HEK293 (cell line): ENCODE measurements around the gene USF1.
A peak's percentile ranks its signal among the peaks of the same experiment; 100 is the strongest.

Source experiments
- CTCF ChIA-PET: fragments of 350-600 bp; formaldehyde crosslinking; extraction: SDS; loops from one replicate; lab custom pipeline; 2021; ENCODE audit warnings: antibody characterized with exemption; lab: Yijun Ruan, JAX
- POLR2A ChIA-PET: fragments of 300-600 bp; formaldehyde crosslinking; extraction: SDS; loops from one replicate; lab custom pipeline; 2020; ENCODE audit warnings: antibody characterized with exemption, inconsistent platforms; lab: Yijun Ruan, JAX
- H3K27ac ChIP-seq: fragments of 200-500 bp; sonication (Bioruptor generic); 2 replicates; pipeline ENCODE4 v1.5.1; 2014; ENCODE audit warnings: low read depth, low read length, control low read depth, inconsistent platforms; ENCODE audit errors: extremely low read depth
- H3K36me3 ChIP-seq, 2 experiments: fragments of 200-500 bp in 1 of 2; sonication (Bioruptor generic) in 1 of 2; 1 replicate in 1 of 2; 2 replicates in 1 of 2; pipeline ENCODE4 v1.5.1; 2014 to 2017; ENCODE audit warnings: inconsistent platforms in 2 of 2, low read length in 2 of 2; ENCODE audit not compliant: control insufficient read depth in 2 of 2, insufficient read depth in 1 of 2
- H3K4me1 ChIP-seq: fragments of 200-500 bp; sonication (Bioruptor generic); 2 replicates; pipeline ENCODE4 v1.5.1; 2014; ENCODE audit warnings: mild to moderate bottlenecking, low read length, inconsistent platforms; ENCODE audit not compliant: control insufficient read depth, insufficient read depth
- H3K4me3 ChIP-seq: 2 replicates; pipeline ENCODE4 v1.5.1; 2011; ENCODE audit warnings: low read depth, mild to moderate bottlenecking, control low read depth, low read length, moderate library complexity
- H3K9me3 ChIP-seq: fragments of 200-500 bp; sonication (Bioruptor generic); 2 replicates; pipeline ENCODE4 v1.5.1; 2014; ENCODE audit warnings: low read depth, low read length, inconsistent platforms; ENCODE audit not compliant: control insufficient read depth, insufficient read depth
- ATF2 ChIP-seq: fragments of 450-650 bp; formaldehyde crosslinking; IDR thresholded peaks from 2 replicates; pipeline ENCODE4 v1.5.1; 2016; ENCODE audit warnings: missing biosample characterization, missing genetic modification characterization, low read depth
- ELK4 ChIP-seq: IDR thresholded peaks from 2 replicates; pipeline ENCODE4 v1.6.1; 2011; ENCODE audit warnings: mild to moderate bottlenecking, low read depth, low read length, borderline replicate concordance
- GLIS2 ChIP-seq: fragments of 450-650 bp; formaldehyde crosslinking; IDR thresholded peaks from 2 replicates; pipeline ENCODE4 v1.5.1; 2016; ENCODE audit warnings: missing biosample characterization, missing genetic modification characterization
- KLF1 ChIP-seq: fragments of 450-650 bp; formaldehyde crosslinking; IDR thresholded peaks from 2 replicates; pipeline ENCODE4 v1.5.1; 2016; ENCODE audit warnings: missing biosample characterization, missing genetic modification characterization
- KLF16 ChIP-seq: fragments of 450-650 bp; formaldehyde crosslinking; IDR thresholded peaks from 2 replicates; pipeline ENCODE4 v1.5.1; 2017; ENCODE audit warnings: missing biosample characterization, missing genetic modification characterization
- PBX3 ChIP-seq: sonication (generic); formaldehyde crosslinking; IDR thresholded peaks from 2 replicates; pipeline ENCODE4 v1.8.1; 2022; ENCODE audit warnings: mild to moderate bottlenecking, moderate library complexity, missing genetic modification reagents
- PRDM1 ChIP-seq: fragments of 450-650 bp; formaldehyde crosslinking; IDR thresholded peaks from 2 replicates; pipeline ENCODE4; 2016; ENCODE audit warnings: missing biosample characterization, missing genetic modification characterization
- SETDB1 ChIP-seq: IDR thresholded peaks from one replicate; pipeline ENCODE4 v1.6.1; 2017; ENCODE audit warnings: mild to moderate bottlenecking, low read length, moderate library complexity, mixed read lengths; ENCODE audit not compliant: insufficient read length
- SP7 ChIP-seq: fragments of 450-650 bp; formaldehyde crosslinking; IDR thresholded peaks from 2 replicates; pipeline ENCODE4 v1.5.1; 2016; ENCODE audit warnings: missing biosample characterization, missing genetic modification characterization
- TSHZ1 ChIP-seq: fragments of 450-650 bp; formaldehyde crosslinking; IDR thresholded peaks from 2 replicates; pipeline ENCODE4 v1.5.1; 2016; ENCODE audit warnings: missing biosample characterization, missing genetic modification characterization, borderline replicate concordance
- WT1 ChIP-seq: fragments of 450-650 bp; formaldehyde crosslinking; IDR thresholded peaks from 2 replicates; pipeline ENCODE4 v1.5.1; 2016; ENCODE audit warnings: missing biosample characterization, missing genetic modification characterization
- ZBTB1 ChIP-seq: fragments of 450-650 bp; formaldehyde crosslinking; IDR thresholded peaks from 2 replicates; pipeline ENCODE4 v1.5.1; 2016; ENCODE audit warnings: missing biosample characterization, missing genetic modification characterization
- ZBTB17 ChIP-seq: fragments of 450-650 bp; formaldehyde crosslinking; IDR thresholded peaks from 2 replicates; pipeline ENCODE4 v1.5.1; 2016; ENCODE audit warnings: missing biosample characterization, missing genetic modification characterization
- ZFP37 ChIP-seq: fragments of 450-650 bp; formaldehyde crosslinking; IDR thresholded peaks from 2 replicates; pipeline ENCODE4 v1.5.1; 2016; ENCODE audit warnings: missing biosample characterization, missing genetic modification characterization
- ZNF2 ChIP-seq: fragments of 450-650 bp; formaldehyde crosslinking; IDR thresholded peaks from 2 replicates; pipeline ENCODE4 v1.5.1; 2016; ENCODE audit warnings: missing biosample characterization, missing genetic modification characterization
- ZNF311 ChIP-seq: fragments of 450-650 bp; formaldehyde crosslinking; IDR thresholded peaks from 2 replicates; pipeline ENCODE4 v1.5.1; 2017; ENCODE audit warnings: missing biosample characterization, missing genetic modification characterization, borderline replicate concordance
- ZNF341 ChIP-seq: fragments of 450-650 bp; formaldehyde crosslinking; IDR thresholded peaks from 2 replicates; pipeline ENCODE4; 2016; ENCODE audit warnings: low read depth, missing biosample characterization, missing genetic modification characterization
- ZNF404 ChIP-seq: fragments of 450-650 bp; formaldehyde crosslinking; IDR thresholded peaks from 2 replicates; pipeline ENCODE4 v1.5.1; 2017; ENCODE audit warnings: missing biosample characterization, missing genetic modification characterization
- ZNF426 ChIP-seq: fragments of 450-650 bp; formaldehyde crosslinking; IDR thresholded peaks from 2 replicates; pipeline ENCODE4 v1.5.1; 2017; ENCODE audit warnings: missing biosample characterization, missing genetic modification characterization, mild to moderate bottlenecking, inconsistent platforms, moderate library complexity
- ZNF513 ChIP-seq: fragments of 450-650 bp; IDR thresholded peaks from 2 replicates; pipeline ENCODE4 v1.5.1; 2018; ENCODE audit warnings: missing biosample characterization, missing genetic modification characterization
- ZNF549 ChIP-seq: fragments of 450-650 bp; IDR thresholded peaks from 2 replicates; pipeline ENCODE4 v1.5.1; 2018; ENCODE audit warnings: missing biosample characterization, missing genetic modification characterization, mild to moderate bottlenecking, inconsistent platforms, moderate library complexity
- ZNF639 ChIP-seq: fragments of 450-650 bp; formaldehyde crosslinking; IDR thresholded peaks from 2 replicates; pipeline ENCODE4 v1.5.1; 2016; ENCODE audit warnings: missing biosample characterization, missing genetic modification characterization
- ZNF664 ChIP-seq: fragments of 450-650 bp; formaldehyde crosslinking; IDR thresholded peaks from 2 replicates; pipeline ENCODE4 v1.5.1; 2016; ENCODE audit warnings: missing biosample characterization, missing genetic modification characterization
- ZNF692 ChIP-seq: fragments of 450-650 bp; formaldehyde crosslinking; IDR thresholded peaks from 2 replicates; pipeline ENCODE4 v1.5.1; 2016; ENCODE audit warnings: missing biosample characterization, missing genetic modification characterization
- ZXDB ChIP-seq: fragments of 450-650 bp; formaldehyde crosslinking; IDR thresholded peaks from 2 replicates; pipeline ENCODE4 v1.5.1; 2016; ENCODE audit warnings: missing biosample characterization, missing genetic modification characterization

USF1 gene

GRCh38 chr1:161020509-161021164, 25.1 kb downstream of the USF1 start, which contains the start of gene F11R:
TSS of gene F11R (minus strand) at chr1:161021152. CDS start at chr1:161021073, 79 bp downstream.
- no peaks in the 10 kb centered on the region for H3K36me3 ChIP-seq
- H3K27ac ChIP-seq = peak within 1 kb of the TSS; percentile 35
- H3K4me1 ChIP-seq = 0 out of 2 replicates have a peak, but pooled peaks cover 2% of the 10 kb centered on the region
- H3K4me3 ChIP-seq = peak within 1 kb of the TSS; percentile 59
- ChIA-PET POLR2A (interaction anchor here (0.6 to 3.1 kb wide), 27 partner anchors 9 to 772 kb away, joined by 3 to 50 read pairs (median 4); partner anchors contain the start of genes NIT1, PFDN2, PPOX and TOMM40L), CTCF (interaction anchor here (0.7 to 2.8 kb wide), 8 partner anchors 19 to 919 kb away, joined by 3 to 18 read pairs (median 7); partner anchors contain the start of genes TSTD1 and USF1)
- H3K9me3 ChIP-seq = no peaks in the 10 kb centered on the region
- peak; percentile 53 for TF ChIP-seq ZXDB (tag by site-specific recombination)
- TF ChIP-seq SP7 (tag by site-specific recombination) = peak; percentile 20; the same call in 1 of the 2 replicates
- peak; percentile 71; the same call in 1 of the 2 replicates for TF ChIP-seq KLF16 (tag by site-specific recombination)
- TF ChIP-seq TSHZ1 (tag by site-specific recombination) = peak; percentile 17; the same call in 1 of the 2 replicates
- peak; percentile 23; the same call in 1 of the 2 replicates for TF ChIP-seq ZNF513 (tag by site-specific recombination)
- no peak for TF ChIP-seq ZBTB1 (tag by site-specific recombination)
- peak; percentile 72 for TF ChIP-seq ZNF2 (tag by site-specific recombination)
- TF ChIP-seq ZNF692 (tag by site-specific recombination) = 0 out of 2 replicates have a peak, but pooled peaks have one; percentile 17
- TF ChIP-seq ELK4 = no peak
- TF ChIP-seq PBX3 (CRISPR knock-in tag) = no peak; the same call in 1 of the 2 replicates
- peak; percentile 82; the same call in 1 of the 2 replicates for TF ChIP-seq ZFP37 (tag by site-specific recombination)
- no peak for TF ChIP-seq ZNF404 (tag by site-specific recombination)
- no peak for TF ChIP-seq WT1 (tag by site-specific recombination)
- TF ChIP-seq GLIS2 = peak; percentile 71
- no peak; the same call in none of the 2 replicates for TF ChIP-seq ZNF341 (tag by site-specific recombination)
- no peak for TF ChIP-seq SETDB1
- TF ChIP-seq PRDM1 = peak; percentile 75
- TF ChIP-seq KLF1 (tag by site-specific recombination) = peak; percentile 83
- TF ChIP-seq ZNF549 (tag by site-specific recombination) = no peak
- 0 out of 2 replicates have a peak, but pooled peaks have one; percentile 46 for TF ChIP-seq ZNF639
- TF ChIP-seq ATF2 (tag by site-specific recombination) = no peak
- no peak for TF ChIP-seq ZNF311 (tag by site-specific recombination)
- no peak for TF ChIP-seq ZNF664
- TF ChIP-seq ZBTB17 (tag by site-specific recombination) = peak; percentile 82
- TF ChIP-seq ZNF426 (tag by site-specific recombination) = no peak
